ENCODE results near the gene DNAJC2. TPM values are rescaled to one million over a fixed set of nuclear protein-coding genes. Genes with fewer than 3 reads are reported as not detected.
A peak's percentile ranks its signal among the peaks of the same experiment; 100 is the strongest.
"Not testable (repeated sequence)": the region's sequence is repeated elsewhere in the genome, so short reads cannot be mapped to it uniquely, and the experiment has no call there.

The DNAJC2 gene
- total RNA-seq, 1 donor from 2014 or later: 21.9 TPM

- DNase-seq (ENCODE audit: low read depth, low spot score): no peak
These were observed 3.1 kb downstream of the DNAJC2 start for GRCh38 chr7:103341466-103341865.

- no peak for DNase-seq (ENCODE audit: low read depth, low spot score)
These were observed 5.7 kb downstream of the DNAJC2 start for GRCh38 chr7:103338864-103339263.

- DNase-seq (ENCODE audit: low read depth, low spot score): no peak
These were observed 7.8 kb downstream of the DNAJC2 start for GRCh38 chr7:103336761-103337160.

- DNase-seq (ENCODE audit: low read depth, low spot score): no peak
These were observed 18.8 kb downstream of the DNAJC2 start for GRCh38 chr7:103325744-103326143.

- no peak for DNase-seq (ENCODE audit: low read depth, low spot score)
These were observed 27.6 kb downstream of the DNAJC2 start for GRCh38 chr7:103317009-103317408.

- DNase-seq (ENCODE audit: low read depth, low spot score): no peak
These were observed 28.1 kb downstream of the DNAJC2 start for GRCh38 chr7:103316380-103316941.

- no peak for DNase-seq (ENCODE audit: low read depth, low spot score)
These were observed 29.7 kb downstream of the DNAJC2 start for GRCh38 chr7:103314852-103315251.

GRCh38 chr7:103307503-103308231, 36.9 kb downstream of the DNAJC2 start:
- no peak for DNase-seq (ENCODE audit: low read depth, low spot score)

GRCh38 chr7:103301441-103301840, 43.1 kb downstream of the DNAJC2 start:
- DNase-seq (ENCODE audit: low read depth, low spot score): no peak

- DNase-seq (ENCODE audit: low read depth, low spot score): no peak
These were observed 44.9 kb downstream of the DNAJC2 start for GRCh38 chr7:103299660-103300059.

- DNase-seq (ENCODE audit: low read depth, low spot score): no peak
These were observed 46.8 kb downstream of the DNAJC2 start for GRCh38 chr7:103297837-103298179.

GRCh38 chr7:103296901-103297836, 47.4 kb downstream of the DNAJC2 start, which contains the start of gene PMPCB:
TSS of gene PMPCB (plus strand) at chr7:103297435. CDS start at chr7:103297460, 25 bp downstream.
- DNase-seq (ENCODE audit: low read depth, low spot score): peak; percentile 40

GRCh38 chr7:103293526-103293925, 51.0 kb downstream of the DNAJC2 start:
- DNase-seq (ENCODE audit: low read depth, low spot score): no peak

GRCh38 chr7:103292122-103292521, 52.4 kb downstream of the DNAJC2 start:
- DNase-seq (ENCODE audit: low read depth, low spot score): no peak

GRCh38 chr7:103282802-103283427, 61.7 kb downstream of the DNAJC2 start:
- DNase-seq (ENCODE audit: low read depth, low spot score): not testable (repeated sequence)

GRCh38 chr7:103280803-103281155, 63.8 kb downstream of the DNAJC2 start:
- not testable (repeated sequence) for DNase-seq (ENCODE audit: low read depth, low spot score)

- not testable (repeated sequence) for DNase-seq (ENCODE audit: low read depth, low spot score)
These were observed 64.4 kb downstream of the DNAJC2 start for GRCh38 chr7:103279963-103280802.

- DNase-seq (ENCODE audit: low read depth, low spot score): not testable (repeated sequence)
These were observed 65.0 kb downstream of the DNAJC2 start for GRCh38 chr7:103279636-103279962.

- not testable (repeated sequence) for DNase-seq (ENCODE audit: low read depth, low spot score)
These were observed 66.4 kb downstream of the DNAJC2 start for GRCh38 chr7:103278195-103278594.

GRCh38 chr7:103274867-103275266, 69.7 kb downstream of the DNAJC2 start:
- DNase-seq (ENCODE audit: low read depth, low spot score): not testable (repeated sequence)

GRCh38 chr7:103273374-103273773, 71.2 kb downstream of the DNAJC2 start:
- not testable (repeated sequence) for DNase-seq (ENCODE audit: low read depth, low spot score)

Measured in pulmonary artery endothelial cell (primary cell).